Stimulated activated CD4-positive, alpha-beta T cell treated with anti-CD3 and anti-CD28 coated beads, TNF-alpha, amount 100 ng/mL, for 48 hours (primary cell): ENCODE results near the gene ZNF611.
"Not testable (repeated sequence)": the region's sequence is repeated elsewhere in the genome, so short reads cannot be mapped to it uniquely, and the experiment has no call there.

Experiments used
- DNase-seq, 3 donors: peaks; one replicate each; pipeline ENCODE4 v3.0.0-alpha.2; 2020; ENCODE audit warnings: low read depth in 3 of 3

Gene ZNF611

GRCh38 chr19:52716522-52716921 lies 18.3 kb downstream of the ZNF611 start:
- no peak for DNase-seq

GRCh38 chr19:52715902-52716301 lies 18.9 kb downstream of the ZNF611 start:
- DNase-seq = not testable (repeated sequence)

- not testable (repeated sequence) for DNase-seq
Measured at GRCh38 chr19:52715330-52715729, 19.5 kb downstream of the ZNF611 start.

- not testable (repeated sequence) for DNase-seq
Measured at GRCh38 chr19:52713051-52713450, 21.8 kb downstream of the ZNF611 start.

GRCh38 chr19:52711661-52712060 lies 23.2 kb downstream of the ZNF611 start:
- DNase-seq = not testable (repeated sequence)

GRCh38 chr19:52710538-52710937 lies 24.3 kb downstream of the ZNF611 start:
- DNase-seq = no peak

- DNase-seq = not testable (repeated sequence)
Measured at GRCh38 chr19:52705615-52706014, 29.2 kb downstream of the ZNF611 start.

GRCh38 chr19:52703917-52704316 lies 30.9 kb downstream of the ZNF611 start:
- DNase-seq = no peak

GRCh38 chr19:52700673-52701072 lies 34.2 kb downstream of the ZNF611 start:
- DNase-seq = no peak

- not testable (repeated sequence) for DNase-seq
Measured at GRCh38 chr19:52699555-52699954, 35.3 kb downstream of the ZNF611 start.

GRCh38 chr19:52695996-52696395 lies 38.8 kb downstream of the ZNF611 start:
- no peak for DNase-seq

GRCh38 chr19:52694921-52695320 lies 39.9 kb downstream of the ZNF611 start:
- no peak for DNase-seq

- DNase-seq = not testable (repeated sequence)
Measured at GRCh38 chr19:52694281-52694680, 40.6 kb downstream of the ZNF611 start.

GRCh38 chr19:52692431-52693008 lies 42.3 kb downstream of the ZNF611 start:
- no peak for DNase-seq

GRCh38 chr19:52691737-52692136 lies 43.1 kb downstream of the ZNF611 start:
- DNase-seq = no peak

GRCh38 chr19:52691215-52691610 lies 43.6 kb downstream of the ZNF611 start:
- DNase-seq = no peak

GRCh38 chr19:52690369-52691214 lies 44.3 kb downstream of the ZNF611 start:
- DNase-seq = peak; percentile 78 to 93 (median 81)

- peak in 1 of 3 donors; percentile 19 for DNase-seq
Measured at GRCh38 chr19:52689843-52690368, 44.9 kb downstream of the ZNF611 start.

GRCh38 chr19:52688925-52689796 lies 45.7 kb downstream of the ZNF611 start:
- not testable (repeated sequence) for DNase-seq

GRCh38 chr19:52688335-52688734 lies 46.5 kb downstream of the ZNF611 start:
- no peak for DNase-seq

- no peak for DNase-seq
Measured at GRCh38 chr19:52687684-52688083, 47.2 kb downstream of the ZNF611 start.

- DNase-seq = no peak
Measured at GRCh38 chr19:52685811-52686210, 49.0 kb downstream of the ZNF611 start.
